Caco-2 (cell line): ENCODE measurements around the gene TENM4. TPM values are rescaled to one million over a fixed set of nuclear protein-coding genes. Genes with fewer than 3 reads are reported as not detected.
"Not testable (repeated sequence)": the region's sequence is repeated elsewhere in the genome, so short reads cannot be mapped to it uniquely, and the experiment has no call there.

Experiments
- BruUV-seq: library from RNA; stranded (reverse); fragments of 400-500 nt; replicated peaks from 2 replicates; lab custom pipeline; 2021; lab: Mats Ljungman, UMichigan
- CTCF ChIA-PET: fragments of 300-600 bp; sonication (Branson Sonifier 250); formaldehyde crosslinking; loops from one replicate; lab custom pipeline; 2022; ENCODE audit warnings: antibody characterized with exemption; lab: Charles Lee
- POLR2A ChIA-PET: fragments of 300-600 bp; sonication (Branson Sonifier 250); formaldehyde crosslinking; loops from one replicate; lab custom pipeline; 2022; ENCODE audit warnings: antibody characterized with exemption; lab: Charles Lee
- DNase-seq, 2 experiments: peaks; one replicate each; pipeline versions ENCODE4 v3.0.0 to v3.0.0-alpha.2; 2020 to 2022
- H3K27me3 ChIP-seq: replicated peaks from 2 replicates; pipeline ENCODE4 v1.6.0; 2011; ENCODE audit warnings: low read length; ENCODE audit not compliant: control insufficient read depth, insufficient read depth
- H3K36me3 ChIP-seq: 2 replicates; pipeline ENCODE4 v1.5.1; 2011; ENCODE audit warnings: low read length; ENCODE audit not compliant: control insufficient read depth, insufficient read depth
- H3K4me1 ChIP-seq: fragments of 250-450 bp; sonication (Bioruptor Pico); 2 replicates; pipeline ENCODE4 v1.5.1; 2020; ENCODE audit warnings: mild to moderate bottlenecking
- H3K4me3 ChIP-seq: 2 replicates; pipeline ENCODE4 v1.5.1; 2011; ENCODE audit warnings: low read depth, mild to moderate bottlenecking, control low read depth, low read length
- H3K9me3 ChIP-seq: fragments of 250-450 bp; sonication (Bioruptor Pico); 2 replicates; pipeline ENCODE4 v1.5.1; 2020; ENCODE audit warnings: mild to moderate bottlenecking, moderate library complexity
- H3K27ac Mint-ChIP-seq: one replicate; pipeline ENCODE4 v1.8.0; 2022; ENCODE audit warnings: mixed read lengths; ENCODE audit not compliant: unreplicated experiment
- H3K27me3 Mint-ChIP-seq: one replicate; pipeline ENCODE4 v1.8.0; 2022; ENCODE audit warnings: mixed read lengths; ENCODE audit not compliant: insufficient read depth, unreplicated experiment
- H3K36me3 Mint-ChIP-seq: one replicate; pipeline ENCODE4 v1.8.0; 2022; ENCODE audit warnings: mild to moderate bottlenecking, mixed read lengths; ENCODE audit not compliant: insufficient read depth, unreplicated experiment
- H3K4me1 Mint-ChIP-seq: one replicate; pipeline ENCODE4 v1.8.0; 2022; ENCODE audit warnings: low read depth, mixed read lengths; ENCODE audit not compliant: unreplicated experiment
- H3K4me3 Mint-ChIP-seq: one replicate; pipeline ENCODE4 v1.8.0; 2022; ENCODE audit warnings: mild to moderate bottlenecking, moderate library complexity, mixed read lengths; ENCODE audit not compliant: unreplicated experiment
- H3K9me3 Mint-ChIP-seq: one replicate; pipeline ENCODE4 v1.8.0; 2022; ENCODE audit warnings: mixed read lengths; ENCODE audit not compliant: unreplicated experiment
- CTCF ChIP-seq, 2 experiments: fragments of 200-600 bp in 1 of 2; IDR thresholded peaks; 1 replicate in 1 of 2; 2 replicates in 1 of 2; pipeline versions ENCODE4 v1.5.1 to v1.8.0; 2011 to 2022; ENCODE audit warnings: antibody characterized with exemption in 1 of 2, control low read depth in 1 of 2, inconsistent platforms in 1 of 2, low read depth in 1 of 2, low read length in 1 of 2, mild to moderate bottlenecking in 1 of 2, moderate library complexity in 1 of 2; ENCODE audit not compliant: insufficient read depth in 1 of 2, severe bottlenecking in 1 of 2, unreplicated experiment in 1 of 2
- intact Hi-C: fragments of 100-400 bp; cut with micrococcal nuclease; formaldehyde crosslinking; loops from one replicate; pipeline ENCODE4 v1.10.0; 2022; ENCODE audit not compliant: unreplicated experiment
- total RNA-seq: library from RNA; stranded (reverse); gene quantifications from 2 replicates; pipeline ENCODE4 v1.2.3, GENCODE V29; 2022

TENM4 gene
- total RNA-seq, 1 experiment from 2014 or later, result 1.1 TPM

GRCh38 chr11:78886616-78887015 is 554.2 kb downstream of the TENM4 start:
- no peak for DNase-seq
- no peaks in the 10 kb centered on the region for H3K9me3 ChIP-seq
- Mint-ChIP-seq H3K27ac (no peak overlapping the region), H3K9me3 (no peaks in the 10 kb centered on the region), H3K4me3 (no peak overlapping the region), H3K4me1 (no peaks in the 10 kb centered on the region), H3K27me3 (peaks cover 20% of the 10 kb centered on the region), H3K36me3 (no peaks in the 10 kb centered on the region)
- intact Hi-C loops, result no loop called here
- H3K4me1 ChIP-seq, result no peaks in the 10 kb centered on the region
- H3K27me3 ChIP-seq, result peaks cover 8% of the 10 kb centered on the region
- POLR2A ChIA-PET, result no interaction called here
- no peak overlapping the region for H3K4me3 ChIP-seq
- CTCF ChIA-PET, result interaction anchor here (1.3 kb wide), 1 partner anchor 241 kb away, joined by 3 read pairs; no protein-coding TSS in a partner anchor
- TF ChIP-seq CTCF (IDR thresholded peaks at IDR 0.05; ENCODE audit: insufficient read depth in 1 of 2, low read depth in 1 of 2, low read length in 1 of 2, severe bottlenecking in 1 of 2, unreplicated experiment in 1 of 2), result no peak
- no TSS peak for BruUV-seq
- no peaks in the 10 kb centered on the region for H3K36me3 ChIP-seq

- intact Hi-C loops, result no loop called here
- TF ChIP-seq CTCF (IDR thresholded peaks at IDR 0.05; ENCODE audit: insufficient read depth in 1 of 2, low read depth in 1 of 2, low read length in 1 of 2, severe bottlenecking in 1 of 2, unreplicated experiment in 1 of 2), result no peak
- H3K4me3 ChIP-seq, result no peak overlapping the region
- peaks cover 6% of the 10 kb centered on the region; the same call in 1 of the 2 replicates for H3K9me3 ChIP-seq
- DNase-seq, result no peak
- ChIA-PET POLR2A (interaction anchor here (0.5 kb wide), 1 partner anchor 411 kb away, joined by 3 read pairs; no protein-coding TSS in a partner anchor), CTCF (no interaction called here)
- H3K27me3 ChIP-seq, result peaks cover 2% of the 10 kb centered on the region; the same call in 1 of the 2 replicates
- Mint-ChIP-seq H3K9me3 (no peaks in the 10 kb centered on the region), H3K27me3 (peaks cover 21% of the 10 kb centered on the region), H3K4me3 (no peak overlapping the region), H3K36me3 (no peaks in the 10 kb centered on the region), H3K27ac (no peak overlapping the region), H3K4me1 (no peaks in the 10 kb centered on the region)
- no TSS peak for BruUV-seq
- no peaks in the 10 kb centered on the region for H3K4me1 ChIP-seq
- no peaks in the 10 kb centered on the region for H3K36me3 ChIP-seq
These were observed 556.1 kb downstream of the TENM4 start for GRCh38 chr11:78884761-78885160.

- no peaks in the 10 kb centered on the region for H3K4me1 ChIP-seq
- peaks cover 2% of the 10 kb centered on the region; the same call in 1 of the 2 replicates for H3K27me3 ChIP-seq
- H3K36me3 ChIP-seq, result no peaks in the 10 kb centered on the region
- POLR2A ChIA-PET, result no interaction called here
- H3K9me3 ChIP-seq, result peaks cover 10% of the 10 kb centered on the region
- Mint-ChIP-seq H3K36me3 (no peaks in the 10 kb centered on the region), H3K9me3 (no peaks in the 10 kb centered on the region), H3K4me1 (no peaks in the 10 kb centered on the region), H3K27ac (no peak overlapping the region), H3K27me3 (peaks cover 11% of the 10 kb centered on the region), H3K4me3 (no peak overlapping the region)
- BruUV-seq, result no TSS peak
- CTCF ChIA-PET, result no interaction called here
- intact Hi-C loops, result no loop called here
- H3K4me3 ChIP-seq, result no peak overlapping the region
- TF ChIP-seq CTCF (IDR thresholded peaks at IDR 0.05; ENCODE audit: insufficient read depth in 1 of 2, low read depth in 1 of 2, low read length in 1 of 2, severe bottlenecking in 1 of 2, unreplicated experiment in 1 of 2), result no peak
- no peak for DNase-seq
These were observed 557.3 kb downstream of the TENM4 start for GRCh38 chr11:78883506-78883905.

- POLR2A ChIA-PET, H3K4me3 Mint-ChIP-seq, H3K4me3 ChIP-seq, H3K4me1 ChIP-seq, H3K4me1 Mint-ChIP-seq, H3K36me3 ChIP-seq, DNase-seq, H3K27ac Mint-ChIP-seq, H3K27me3 Mint-ChIP-seq, H3K9me3 Mint-ChIP-seq, intact Hi-C loops, CTCF ChIA-PET, BruUV-seq, H3K36me3 Mint-ChIP-seq, H3K27me3 ChIP-seq: not testable (repeated sequence)
- peaks cover 13% of the 10 kb centered on the region for H3K9me3 ChIP-seq
These were observed 561.5 kb downstream of the TENM4 start for GRCh38 chr11:78879094-78879980.
